ENCODE results near the gene SLC22A1. TPM values are rescaled to one million over a fixed set of nuclear protein-coding genes. Genes with fewer than 3 reads are reported as not detected.

Gene SLC22A1
- total and polyA plus RNA-seq, 2 of the 4 experiments (the other 2 are of a cell fraction) = 0.10 TPM; not detected in 1

- Histone ChIP-seq H3K79me1 (ENCODE audit: low read depth in 1 of 2, low read length in 2 of 2) (no peaks in the 10 kb centered on the region), H3K23ac (ENCODE audit: low read depth, low read length) (no peak overlapping the region), H2BK20ac (ENCODE audit: low read depth, low read length) (no peak overlapping the region), H4K8ac (ENCODE audit: low read depth in 2 of 2, low read length in 2 of 2) (no peak overlapping the region), H3K9me3 (ENCODE audit: control insufficient read depth, insufficient read depth, low read length) (no peaks in the 10 kb centered on the region; the same call in 1 of the 2 replicates), H3K9me1 (ENCODE audit: insufficient read depth, low read length) (no peaks in the 10 kb centered on the region; the same call in 1 of the 2 replicates), H3K4me3 (ENCODE audit: insufficient read depth, low read depth, low read length) (no peak overlapping the region), H4K91ac (ENCODE audit: insufficient read depth, low read depth, low read length) (no peak overlapping the region), H3K27ac (ENCODE audit: insufficient read depth, low read length) (no peak overlapping the region), H4K5ac (ENCODE audit: low read depth, low read length) (no peak overlapping the region), H4K20me1 (ENCODE audit: insufficient read depth, low read length) (no peaks in the 10 kb centered on the region), H3K36me3 (ENCODE audit: control insufficient read depth, insufficient read depth, low read length) (no peaks in the 10 kb centered on the region), H3K9ac (ENCODE audit: low read depth, low read length) (no peak overlapping the region), H2BK120ac (ENCODE audit: low read depth, low read length) (no peak overlapping the region), H3K27me3 (ENCODE audit: control insufficient read depth, insufficient read depth, low read length) (no peaks in the 10 kb centered on the region), H2BK5ac (ENCODE audit: low read depth, low read length, poor library complexity, severe bottlenecking) (no peak overlapping the region), H2BK15ac (ENCODE audit: low read depth, low read length) (no peak overlapping the region), H3K18ac (ENCODE audit: low read depth, low read length) (no peak overlapping the region), H3K4me2 (ENCODE audit: low read depth, low read length) (no peak overlapping the region), H3K4me1 (ENCODE audit: control insufficient read depth, insufficient read depth, low read length) (no peaks in the 10 kb centered on the region), H3K14ac (replicated peaks; ENCODE audit: low read depth, low read length) (no peak overlapping the region), H2AK5ac (ENCODE audit: low read depth, low read length) (no peak overlapping the region), H2AFZ (replicated peaks; ENCODE audit: low read length, poor library complexity) (no peak overlapping the region), H3K4ac (ENCODE audit: low read depth, low read length) (no peak overlapping the region), H3K56ac (ENCODE audit: extremely low read depth, insufficient read depth, low read length) (no peak overlapping the region), H2AK9ac (replicated peaks; ENCODE audit: low read depth, low read length, poor library complexity) (no peak overlapping the region)
- intact Hi-C loops (cut with micrococcal nuclease) = no loop called here
- ChIA-PET POLR2A (ENCODE audit: unreplicated experiment) (no interaction called here), CTCF (interaction anchor here (0.7 kb wide), 1 partner anchor 16 kb away, joined by 3 read pairs; no protein-coding TSS in a partner anchor)
- ATAC-seq (ENCODE audit: low read depth) = no peak
- no TSS peak for BruUV-seq (replicated peaks)
- WGBS, 2 experiments (ENCODE audit: extremely low coverage in 2 of 2, insufficient read length in 1 of 2) = 86% methylated on average over 3 of the region's 14 CpGs; no CpG with 5 or more reads in 1 of the 2 experiments
- dilution Hi-C loops (cut with HindIII; ENCODE audit: low sequenced_read_pairs, unreplicated experiment) = no loop called here
- TF ChIP-seq SMC3 (IDR thresholded peaks at IDR 0.05; ENCODE audit: low read depth, low read length) (no peak), ELK1 (IDR thresholded peaks at IDR 0.05; ENCODE audit: borderline replicate concordance, low read depth, low read length) (no peak), NFE2L2 (IDR thresholded peaks at IDR 0.05; ENCODE audit: low read depth, low read length) (no peak), BHLHE40 (IDR thresholded peaks at IDR 0.05; ENCODE audit: low read depth, low read length) (no peak), CHD1 (IDR thresholded peaks at IDR 0.05; ENCODE audit: low read depth, low read length) (no peak), FOS (IDR thresholded peaks at IDR 0.05; ENCODE audit: low read depth, low read length) (no peak), MAZ (IDR thresholded peaks at IDR 0.05; ENCODE audit: borderline replicate concordance, low read depth, low read length) (no peak), USF2 (IDR thresholded peaks at IDR 0.05; ENCODE audit: low read depth, low read length) (no peak), RCOR1 (IDR thresholded peaks at IDR 0.05; ENCODE audit: insufficient replicate concordance, low read length) (no peak), RFX5 (IDR thresholded peaks at IDR 0.05; ENCODE audit: low read depth, low read length) (no peak), CEBPB (IDR thresholded peaks at IDR 0.05; ENCODE audit: low read depth, low read length) (no peak), POLR2A (IDR thresholded peaks at IDR 0.05; ENCODE audit: low read depth, low read length) (no peak), MXI1 (IDR thresholded peaks at IDR 0.05; ENCODE audit: borderline replicate concordance, low read depth, low read length) (no peak), MAFK (IDR thresholded peaks at IDR 0.05; ENCODE audit: low read depth, low read length) (no peak), RAD21 (IDR thresholded peaks at IDR 0.05; ENCODE audit: low read length) (no peak)
- TF ChIP-seq, protein P1, sequence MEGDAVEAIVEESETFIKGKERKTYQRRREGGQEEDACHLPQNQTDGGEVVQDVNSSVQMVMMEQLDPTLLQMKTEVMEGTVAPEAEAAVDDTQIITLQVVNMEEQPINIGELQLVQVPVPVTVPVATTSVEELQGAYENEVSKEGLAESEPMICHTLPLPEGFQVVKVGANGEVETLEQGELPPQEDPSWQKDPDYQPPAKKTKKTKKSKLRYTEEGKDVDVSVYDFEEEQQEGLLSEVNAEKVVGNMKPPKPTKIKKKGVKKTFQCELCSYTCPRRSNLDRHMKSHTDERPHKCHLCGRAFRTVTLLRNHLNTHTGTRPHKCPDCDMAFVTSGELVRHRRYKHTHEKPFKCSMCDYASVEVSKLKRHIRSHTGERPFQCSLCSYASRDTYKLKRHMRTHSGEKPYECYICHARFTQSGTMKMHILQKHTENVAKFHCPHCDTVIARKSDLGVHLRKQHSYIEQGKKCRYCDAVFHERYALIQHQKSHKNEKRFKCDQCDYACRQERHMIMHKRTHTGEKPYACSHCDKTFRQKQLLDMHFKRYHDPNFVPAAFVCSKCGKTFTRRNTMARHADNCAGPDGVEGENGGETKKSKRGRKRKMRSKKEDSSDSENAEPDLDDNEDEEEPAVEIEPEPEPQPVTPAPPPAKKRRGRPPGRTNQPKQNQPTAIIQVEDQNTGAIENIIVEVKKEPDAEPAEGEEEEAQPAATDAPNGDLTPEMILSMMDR (conservative IDR thresholded peaks at IDR 0.05; ENCODE audit: low read depth, low read length) = no peak
- no peak for DNase-seq
- in situ Hi-C loops (cut with MboI; ENCODE audit: low sequenced_read_pairs) = no loop called here
Measured at GRCh38 chr6:160121981-160122380, 366 bp downstream of the SLC22A1 start.
